ENCODE data around the gene ICAM1.
A peak's percentile ranks its signal among the peaks of the same experiment; 100 is the strongest.

Gene ICAM1

GRCh38 chr19:10270616-10271394 is at the start of gene ICAM1:
Gene ICAM1 (plus strand): TSS chr19:10271120. CDS start chr19:10271160, 40 bp downstream.
- Histone ChIP-seq H3K4me1 (ENCODE audit: control insufficient read depth, insufficient read depth, low read length) (peaks cover 2% of the 10 kb centered on the region), H3K4me3 (ENCODE audit: low read depth, low read length) (peak within 1 kb of the TSS; percentile 58)

GRCh38 chr19:10222201-10222890 is 48.6 kb upstream of the ICAM1 start:
- no peaks in the 10 kb centered on the region for H3K4me1 ChIP-seq (ENCODE audit: control insufficient read depth, insufficient read depth, low read length)
- H3K9me3 ChIP-seq (ENCODE audit: control insufficient read depth, insufficient read depth, low read length): no peaks in the 10 kb centered on the region
- no peak overlapping the region for H3K9ac ChIP-seq (ENCODE audit: low read depth, low read length)
- peaks cover 9% of the 10 kb centered on the region for H3K36me3 ChIP-seq (ENCODE audit: control insufficient read depth, insufficient read depth, low read length)
- H3K4me3 ChIP-seq (ENCODE audit: low read depth, low read length): no peak overlapping the region
- no peaks in the 10 kb centered on the region for H3K27me3 ChIP-seq (ENCODE audit: control insufficient read depth, insufficient read depth, low read length)

More at GRCh38 chr19:10270616-10271394, at the start of gene ICAM1:
- Histone ChIP-seq H3K27me3 (ENCODE audit: control insufficient read depth, insufficient read depth, low read length) (peaks cover 37% of the 10 kb centered on the region), H3K36me3 (ENCODE audit: control insufficient read depth, insufficient read depth, low read length) (no peaks in the 10 kb centered on the region), H3K9ac (ENCODE audit: low read depth, low read length) (no peak within 1 kb of the TSS), H3K9me3 (ENCODE audit: control insufficient read depth, insufficient read depth, low read length) (no peaks in the 10 kb centered on the region)

GRCh38 chr19:10223488-10224213 is 47.3 kb upstream of the ICAM1 start:
- peaks cover 9% of the 10 kb centered on the region for H3K36me3 ChIP-seq (ENCODE audit: control insufficient read depth, insufficient read depth, low read length)
- H3K9ac ChIP-seq (ENCODE audit: low read depth, low read length): no peak overlapping the region

GRCh38 chr19:10224337-10224736 is 46.6 kb upstream of the ICAM1 start:
- H3K4me1 ChIP-seq (ENCODE audit: control insufficient read depth, insufficient read depth, low read length): no peaks in the 10 kb centered on the region
- peaks cover 9% of the 10 kb centered on the region for H3K36me3 ChIP-seq (ENCODE audit: control insufficient read depth, insufficient read depth, low read length)
- no peaks in the 10 kb centered on the region for H3K9me3 ChIP-seq (ENCODE audit: control insufficient read depth, insufficient read depth, low read length)
- H3K4me3 ChIP-seq (ENCODE audit: low read depth, low read length): no peak overlapping the region
- H3K9ac ChIP-seq (ENCODE audit: low read depth, low read length): no peak overlapping the region
- no peaks in the 10 kb centered on the region for H3K27me3 ChIP-seq (ENCODE audit: control insufficient read depth, insufficient read depth, low read length)

More at GRCh38 chr19:10223488-10224213, 47.3 kb upstream of the ICAM1 start:
- no peaks in the 10 kb centered on the region for H3K27me3 ChIP-seq (ENCODE audit: control insufficient read depth, insufficient read depth, low read length)
- H3K9me3 ChIP-seq (ENCODE audit: control insufficient read depth, insufficient read depth, low read length): no peaks in the 10 kb centered on the region
- no peaks in the 10 kb centered on the region for H3K4me1 ChIP-seq (ENCODE audit: control insufficient read depth, insufficient read depth, low read length)
- no peak overlapping the region for H3K4me3 ChIP-seq (ENCODE audit: low read depth, low read length)

GRCh38 chr19:10226021-10226375 is 44.9 kb upstream of the ICAM1 start:
- H3K36me3 ChIP-seq (ENCODE audit: control insufficient read depth, insufficient read depth, low read length): peaks cover 9% of the 10 kb centered on the region
- H3K9ac ChIP-seq (ENCODE audit: low read depth, low read length): no peak overlapping the region
- no peaks in the 10 kb centered on the region for H3K4me1 ChIP-seq (ENCODE audit: control insufficient read depth, insufficient read depth, low read length)

GRCh38 chr19:10226376-10227025 is 44.4 kb upstream of the ICAM1 start:
- no peaks in the 10 kb centered on the region for H3K27me3 ChIP-seq (ENCODE audit: control insufficient read depth, insufficient read depth, low read length)
- H3K4me1 ChIP-seq (ENCODE audit: control insufficient read depth, insufficient read depth, low read length): peaks cover under 1% of the 10 kb centered on the region
- peaks cover 9% of the 10 kb centered on the region for H3K36me3 ChIP-seq (ENCODE audit: control insufficient read depth, insufficient read depth, low read length)
- H3K4me3 ChIP-seq (ENCODE audit: low read depth, low read length): no peak overlapping the region
- H3K9me3 ChIP-seq (ENCODE audit: control insufficient read depth, insufficient read depth, low read length): no peaks in the 10 kb centered on the region
- H3K9ac ChIP-seq (ENCODE audit: low read depth, low read length): no peak overlapping the region

More at GRCh38 chr19:10226021-10226375, 44.9 kb upstream of the ICAM1 start:
- Histone ChIP-seq H3K27me3 (ENCODE audit: control insufficient read depth, insufficient read depth, low read length) (no peaks in the 10 kb centered on the region), H3K9me3 (ENCODE audit: control insufficient read depth, insufficient read depth, low read length) (no peaks in the 10 kb centered on the region), H3K4me3 (ENCODE audit: low read depth, low read length) (no peak overlapping the region)

- no peaks in the 10 kb centered on the region for H3K9me3 ChIP-seq (ENCODE audit: control insufficient read depth, insufficient read depth, low read length)
- H3K4me1 ChIP-seq (ENCODE audit: control insufficient read depth, insufficient read depth, low read length): peaks cover 2% of the 10 kb centered on the region
- no peak overlapping the region for H3K4me3 ChIP-seq (ENCODE audit: low read depth, low read length)
Measured at GRCh38 chr19:10227026-10227971, 43.6 kb upstream of the ICAM1 start.

GRCh38 chr19:10228393-10228792 is 42.5 kb upstream of the ICAM1 start:
- Histone ChIP-seq H3K27me3 (ENCODE audit: control insufficient read depth, insufficient read depth, low read length) (no peaks in the 10 kb centered on the region), H3K36me3 (ENCODE audit: control insufficient read depth, insufficient read depth, low read length) (peaks cover 9% of the 10 kb centered on the region), H3K9me3 (ENCODE audit: control insufficient read depth, insufficient read depth, low read length) (no peaks in the 10 kb centered on the region), H3K4me1 (ENCODE audit: control insufficient read depth, insufficient read depth, low read length) (peaks cover 2% of the 10 kb centered on the region), H3K9ac (ENCODE audit: low read depth, low read length) (no peak overlapping the region), H3K4me3 (ENCODE audit: low read depth, low read length) (no peak overlapping the region)

More at GRCh38 chr19:10227026-10227971, 43.6 kb upstream of the ICAM1 start:
- Histone ChIP-seq H3K36me3 (ENCODE audit: control insufficient read depth, insufficient read depth, low read length) (peaks cover 9% of the 10 kb centered on the region), H3K27me3 (ENCODE audit: control insufficient read depth, insufficient read depth, low read length) (no peaks in the 10 kb centered on the region), H3K9ac (ENCODE audit: low read depth, low read length) (no peak overlapping the region)

GRCh38 chr19:10228920-10229319 is 42.0 kb upstream of the ICAM1 start:
- no peaks in the 10 kb centered on the region for H3K9me3 ChIP-seq (ENCODE audit: control insufficient read depth, insufficient read depth, low read length)
- H3K27me3 ChIP-seq (ENCODE audit: control insufficient read depth, insufficient read depth, low read length): no peaks in the 10 kb centered on the region
- H3K4me3 ChIP-seq (ENCODE audit: low read depth, low read length): no peak overlapping the region
- peaks cover 2% of the 10 kb centered on the region for H3K4me1 ChIP-seq (ENCODE audit: control insufficient read depth, insufficient read depth, low read length)
- no peak overlapping the region for H3K9ac ChIP-seq (ENCODE audit: low read depth, low read length)
- peaks cover 8% of the 10 kb centered on the region for H3K36me3 ChIP-seq (ENCODE audit: control insufficient read depth, insufficient read depth, low read length)

GRCh38 chr19:10230173-10230860 is 40.6 kb upstream of the ICAM1 start:
- Histone ChIP-seq H3K4me1 (ENCODE audit: control insufficient read depth, insufficient read depth, low read length) (peaks cover 2% of the 10 kb centered on the region), H3K4me3 (ENCODE audit: low read depth, low read length) (peak overlapping the region; percentile 75), H3K9ac (ENCODE audit: low read depth, low read length) (peak overlapping the region; percentile 60), H3K27me3 (ENCODE audit: control insufficient read depth, insufficient read depth, low read length) (no peaks in the 10 kb centered on the region), H3K36me3 (ENCODE audit: control insufficient read depth, insufficient read depth, low read length) (no peaks in the 10 kb centered on the region), H3K9me3 (ENCODE audit: control insufficient read depth, insufficient read depth, low read length) (no peaks in the 10 kb centered on the region)
